Inflammatory macrophage treated with lipopolysaccharide for 4 hours (primary cell): ENCODE data around the gene CREB5.

Experiments used
- DNase-seq: peaks from one replicate; pipeline ENCODE4 v3.0.0-alpha.2; 2020

CREB5 gene

DNA sequence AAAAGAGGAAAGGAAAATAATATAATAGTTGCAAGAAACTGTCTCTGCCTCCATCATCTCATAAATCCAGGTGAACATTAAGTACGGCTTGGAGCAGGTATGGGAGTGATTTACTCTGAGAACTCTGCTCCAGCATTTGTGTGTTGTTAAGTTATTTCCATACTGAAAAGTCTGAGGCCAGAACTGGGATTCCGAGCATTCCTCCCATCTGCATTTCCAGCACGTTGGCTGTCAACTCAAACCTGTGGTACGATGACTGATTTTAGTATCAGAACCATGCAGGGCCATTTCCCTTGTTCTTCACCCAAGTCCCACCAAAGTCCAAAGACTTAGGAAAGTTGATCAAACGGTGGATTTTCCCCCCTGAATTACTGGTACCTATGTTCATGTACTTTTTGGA, 104.9 kb downstream of the CREB5 start:
- DNase-seq: no peak

DNA sequence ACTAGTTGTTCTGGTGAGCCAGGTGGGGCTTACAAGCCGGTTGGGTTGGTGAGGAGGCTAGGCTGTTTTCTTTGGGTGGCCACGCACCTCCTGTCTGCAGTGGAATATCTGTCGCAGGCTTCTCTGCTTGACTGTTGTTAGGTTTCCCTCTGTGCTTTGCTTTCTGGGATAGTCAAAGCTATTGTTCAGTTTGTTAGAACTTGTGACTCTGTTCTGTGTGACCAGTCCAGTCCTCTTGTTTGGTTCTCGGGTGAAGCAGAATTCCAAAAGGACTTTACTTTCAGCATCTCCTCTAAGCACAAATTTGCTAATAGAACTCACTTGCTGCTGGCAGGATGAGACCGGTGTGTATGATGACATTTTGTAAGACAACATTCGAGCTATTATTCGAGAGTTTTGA, 105.3 kb downstream of the CREB5 start:
- no peak for DNase-seq

DNA sequence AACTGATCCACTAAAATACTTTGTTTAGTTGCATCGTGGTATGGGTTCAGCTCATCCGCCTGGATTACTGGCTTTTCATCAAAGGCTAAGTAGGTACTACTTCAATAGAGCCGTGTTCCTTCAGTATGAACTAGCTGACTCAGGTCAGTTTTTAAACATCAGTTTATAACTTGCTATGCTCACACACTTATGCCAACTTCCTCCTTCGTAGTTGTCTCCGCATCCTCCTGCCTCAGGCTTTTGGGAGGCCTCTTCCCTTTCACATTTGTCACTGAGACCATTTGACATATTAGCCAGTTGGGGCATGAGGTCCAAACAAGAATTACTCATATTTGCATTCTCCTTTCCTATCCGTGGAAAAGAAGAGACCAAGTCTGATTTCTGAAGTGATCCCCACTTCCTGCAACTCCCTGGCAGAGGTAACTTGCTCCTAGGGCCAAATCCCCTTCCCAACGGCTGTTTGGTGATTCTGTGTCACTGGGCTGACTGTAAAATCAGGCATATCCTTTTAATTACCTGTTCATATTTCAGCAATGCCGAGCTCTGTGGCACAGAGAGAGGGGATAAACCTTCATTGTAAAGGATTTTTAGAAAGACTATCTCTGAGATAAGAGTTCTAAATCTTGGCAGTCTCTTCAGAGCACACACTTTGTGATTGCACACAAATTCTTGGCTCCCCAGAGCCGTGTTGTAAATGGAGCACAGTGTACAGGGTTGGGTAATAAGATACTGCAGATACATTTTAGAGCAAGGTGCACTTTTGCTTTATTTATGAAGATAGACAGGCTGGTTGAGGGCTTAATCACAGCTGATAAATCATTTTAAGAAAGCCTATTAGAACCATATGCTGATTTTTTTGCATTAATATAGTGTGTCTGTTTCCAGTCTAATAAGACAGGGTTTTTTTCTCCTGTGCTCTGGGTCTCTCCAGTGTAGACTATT, 108.0 kb downstream of the CREB5 start:
- peak; percentile 49 for DNase-seq

DNA sequence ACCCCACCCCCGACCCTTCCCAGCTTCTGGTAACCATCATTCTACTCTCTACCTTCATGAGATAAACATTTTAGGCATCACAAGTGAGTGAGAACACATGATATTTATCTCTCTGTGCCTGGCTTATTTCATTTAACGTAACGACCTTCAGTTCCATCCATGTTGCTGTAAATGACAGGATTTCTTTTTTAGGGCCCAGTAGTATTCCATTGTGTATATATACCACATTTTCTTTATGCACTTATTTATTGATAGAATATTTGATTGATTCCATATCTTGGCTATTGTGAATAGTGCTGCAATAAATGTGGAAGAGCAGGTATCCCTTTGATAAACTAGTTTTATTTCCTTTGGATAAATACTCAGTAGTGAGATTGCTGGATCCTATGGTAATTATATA, 112.7 kb downstream of the CREB5 start:
- DNase-seq: no peak

DNA sequence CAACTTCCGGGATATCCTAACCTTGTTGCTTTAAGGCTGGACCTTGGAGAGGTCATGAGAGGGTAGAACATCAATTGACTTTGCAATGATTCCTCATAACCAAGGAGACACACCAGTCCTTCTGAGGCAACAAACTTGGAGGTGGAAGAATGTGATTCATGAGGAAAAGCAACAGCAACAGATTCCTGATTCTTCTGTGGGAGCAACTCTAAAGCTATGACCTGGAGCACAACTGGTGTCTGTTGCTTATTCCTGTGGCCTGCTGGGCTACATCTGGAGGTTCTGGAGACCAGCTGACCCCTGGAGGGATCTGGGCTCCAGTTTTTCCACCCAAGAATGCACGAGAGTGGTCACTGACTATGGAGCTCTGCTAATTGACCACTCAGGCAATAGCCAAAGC, 116.6 kb downstream of the CREB5 start:
- DNase-seq: no peak

DNA sequence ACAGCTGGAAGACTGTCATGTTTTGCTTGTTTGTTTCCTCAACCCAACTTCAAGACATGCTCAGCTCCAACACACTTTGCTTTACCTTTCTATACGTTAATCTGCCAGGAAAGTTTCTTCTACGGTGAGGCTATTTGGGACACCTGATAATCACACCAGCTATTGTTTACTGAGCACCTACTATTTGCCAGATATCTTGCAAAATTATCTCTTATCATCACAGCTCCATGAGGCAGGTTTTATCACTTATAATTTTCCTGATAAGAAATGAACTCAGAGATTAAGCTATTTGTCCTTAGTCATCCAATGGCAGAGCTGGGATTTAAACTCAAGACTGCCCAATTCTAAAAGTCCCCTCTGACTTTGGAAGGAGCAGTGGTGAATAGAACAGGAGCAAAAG, 117.4 kb downstream of the CREB5 start:
- DNase-seq: no peak

DNA sequence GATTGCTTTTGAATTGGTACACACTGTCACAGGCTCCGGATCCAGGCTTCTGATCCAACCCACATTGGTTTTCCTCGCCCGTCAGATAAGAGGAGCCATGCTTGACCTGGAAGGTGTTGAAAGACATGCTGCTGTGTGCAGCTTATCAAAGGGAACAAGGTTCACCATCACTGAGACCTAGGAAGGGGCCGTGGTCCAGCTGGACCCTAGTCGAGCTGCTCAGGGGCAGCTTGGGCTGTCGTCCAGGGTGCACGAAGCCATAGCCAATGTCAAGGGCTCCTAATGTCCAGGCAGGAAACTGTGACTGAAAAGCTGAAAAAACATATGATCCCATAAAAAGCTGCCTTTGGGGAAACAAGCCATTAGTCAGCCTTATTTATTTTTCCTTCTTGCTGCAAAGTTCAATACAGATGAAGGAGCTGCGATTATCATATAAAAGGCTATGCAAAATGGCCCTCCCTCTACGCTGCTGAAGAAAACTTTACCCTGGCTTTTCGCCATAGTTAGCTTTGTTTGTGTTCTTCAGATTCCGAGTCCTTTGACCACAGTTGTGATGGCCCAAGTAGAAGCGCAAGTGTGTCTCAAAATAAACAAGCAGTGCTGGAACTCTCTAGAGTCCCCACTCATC, 118.0 kb downstream of the CREB5 start:
- DNase-seq: no peak

DNA sequence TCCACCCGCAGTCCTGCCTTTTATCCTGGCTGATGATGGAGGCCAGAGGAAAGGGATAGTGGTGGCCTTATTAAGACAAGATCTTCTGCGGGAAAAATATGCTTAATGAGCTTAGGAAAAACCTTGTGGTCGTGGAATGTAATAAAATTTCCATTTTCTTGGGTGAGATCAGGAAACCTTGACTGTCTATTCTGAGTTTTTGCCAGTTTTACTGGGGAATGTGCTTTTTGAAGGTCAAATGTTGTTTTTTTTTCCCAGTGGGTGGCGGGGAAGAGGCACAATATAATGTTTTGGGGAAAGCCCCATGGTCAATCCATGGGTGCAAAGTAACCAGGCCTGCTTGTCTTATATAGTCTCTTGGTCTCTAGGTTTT, 118.5 kb downstream of the CREB5 start:
- DNase-seq: no peak

DNA sequence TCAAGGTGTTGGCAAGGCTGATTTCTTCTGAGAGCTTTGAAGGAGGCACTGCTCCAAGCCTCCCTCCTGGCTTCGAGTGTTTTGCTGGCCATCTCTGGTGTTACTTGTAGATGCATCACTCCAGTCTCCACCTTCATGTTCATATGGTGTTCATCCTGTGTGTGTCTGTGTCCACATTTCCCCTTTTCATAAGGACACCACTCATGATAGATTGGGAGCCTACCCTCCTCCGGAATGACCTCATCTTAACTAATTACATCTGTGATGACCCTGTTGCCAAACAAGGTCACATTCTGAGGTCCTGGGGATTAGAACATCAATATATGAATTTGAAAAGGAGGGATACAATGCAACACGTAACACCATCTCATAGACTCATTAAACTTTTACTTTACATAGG, 119.0 kb downstream of the CREB5 start:
- DNase-seq: peak; percentile 54

DNA sequence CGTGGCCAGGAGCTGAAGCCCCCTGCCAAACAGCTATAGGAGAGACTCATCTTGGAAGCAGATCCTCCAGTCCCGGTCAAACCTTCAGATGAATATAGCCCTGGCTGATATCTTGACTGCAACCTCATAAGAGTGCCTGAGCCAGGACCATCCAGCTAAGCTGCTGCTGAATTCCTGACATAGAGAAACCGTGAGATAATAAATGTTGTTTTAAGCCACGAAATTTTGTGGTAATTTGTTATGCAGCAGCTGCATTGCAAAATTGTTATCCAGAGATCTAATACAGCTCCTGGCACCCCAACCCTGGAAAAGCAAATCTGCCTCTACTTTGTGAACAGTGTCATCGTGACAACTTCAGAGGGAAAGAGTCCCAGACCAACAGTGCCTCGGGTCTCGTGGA, 119.9 kb downstream of the CREB5 start:
- DNase-seq: no peak

DNA sequence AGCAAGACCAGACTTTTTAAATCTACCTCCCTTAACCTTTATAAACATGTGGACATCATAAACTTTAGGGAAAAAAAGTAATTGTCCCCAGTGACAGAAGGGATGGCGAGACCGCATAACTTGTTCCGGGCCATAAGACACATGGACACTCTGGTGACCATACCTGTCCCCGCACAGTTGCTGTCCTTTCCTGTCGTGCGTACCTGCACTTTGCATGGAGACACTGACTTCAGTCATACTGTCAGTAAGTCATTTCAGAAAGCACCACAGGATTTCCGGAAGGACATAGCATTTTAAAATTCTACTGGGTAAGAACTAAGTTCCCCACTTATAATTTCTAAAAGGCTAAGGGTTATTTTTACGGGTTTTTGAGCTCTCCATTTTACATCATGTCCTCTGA, 120.9 kb downstream of the CREB5 start:
- DNase-seq: no peak

DNA sequence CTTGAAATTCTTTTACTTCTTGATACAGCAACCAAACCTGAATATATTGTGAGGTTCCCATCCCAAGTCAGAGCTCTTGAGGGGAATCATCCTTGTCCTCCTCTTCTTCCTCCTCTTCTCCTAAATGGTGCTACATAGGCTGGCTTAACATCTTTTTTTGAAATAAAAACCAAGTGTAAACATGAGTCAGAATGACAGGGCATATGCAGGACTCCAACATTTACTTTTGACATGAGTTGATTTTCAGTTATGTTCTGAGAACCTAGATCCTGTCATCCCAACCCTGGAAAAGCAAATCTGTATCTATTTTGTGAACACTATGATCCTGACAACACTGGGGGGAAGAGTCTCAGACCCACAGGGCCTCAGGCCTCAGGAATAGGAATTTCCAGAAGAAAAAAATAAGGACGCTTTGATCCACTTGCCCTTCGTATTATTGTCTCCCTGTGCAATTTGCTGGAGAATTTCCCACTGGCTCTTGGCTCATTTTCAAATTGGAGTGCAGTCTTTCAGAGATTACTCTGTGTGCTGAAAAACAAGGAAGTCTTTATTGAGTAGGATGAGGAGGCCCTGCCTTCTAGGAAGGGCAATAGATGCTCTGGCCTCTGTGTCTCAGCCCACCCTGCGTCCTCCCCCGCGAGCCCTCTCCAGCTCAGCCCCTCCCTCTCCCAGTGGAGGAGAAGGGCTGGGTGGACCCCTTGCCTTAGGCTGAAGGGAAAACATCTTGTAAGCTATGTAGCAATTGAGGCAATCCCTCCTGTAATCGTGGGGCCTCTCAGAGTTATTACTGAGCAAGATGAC, 121.6 kb downstream of the CREB5 start:
- DNase-seq: peak; percentile 16

DNA sequence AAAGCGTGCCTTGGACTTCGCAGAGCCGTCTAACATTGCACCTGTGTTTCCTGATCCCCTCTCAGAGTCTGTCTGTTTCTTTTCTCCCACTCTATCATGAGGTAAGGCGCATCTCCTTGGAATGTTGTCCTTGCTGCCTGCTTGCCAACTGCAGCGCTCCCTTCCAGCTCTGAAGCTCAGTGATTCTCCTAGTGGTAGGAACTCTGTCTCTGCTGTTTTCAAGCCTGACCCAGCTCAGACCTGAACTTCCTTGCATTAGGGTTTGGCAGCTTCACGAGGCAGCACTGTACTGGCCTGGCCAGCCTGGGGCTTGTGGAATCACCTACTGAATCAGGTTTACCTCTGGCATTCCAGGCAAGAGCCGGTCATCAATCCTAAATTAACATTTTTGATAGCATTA, 123.9 kb downstream of the CREB5 start:
- DNase-seq: no peak

DNA sequence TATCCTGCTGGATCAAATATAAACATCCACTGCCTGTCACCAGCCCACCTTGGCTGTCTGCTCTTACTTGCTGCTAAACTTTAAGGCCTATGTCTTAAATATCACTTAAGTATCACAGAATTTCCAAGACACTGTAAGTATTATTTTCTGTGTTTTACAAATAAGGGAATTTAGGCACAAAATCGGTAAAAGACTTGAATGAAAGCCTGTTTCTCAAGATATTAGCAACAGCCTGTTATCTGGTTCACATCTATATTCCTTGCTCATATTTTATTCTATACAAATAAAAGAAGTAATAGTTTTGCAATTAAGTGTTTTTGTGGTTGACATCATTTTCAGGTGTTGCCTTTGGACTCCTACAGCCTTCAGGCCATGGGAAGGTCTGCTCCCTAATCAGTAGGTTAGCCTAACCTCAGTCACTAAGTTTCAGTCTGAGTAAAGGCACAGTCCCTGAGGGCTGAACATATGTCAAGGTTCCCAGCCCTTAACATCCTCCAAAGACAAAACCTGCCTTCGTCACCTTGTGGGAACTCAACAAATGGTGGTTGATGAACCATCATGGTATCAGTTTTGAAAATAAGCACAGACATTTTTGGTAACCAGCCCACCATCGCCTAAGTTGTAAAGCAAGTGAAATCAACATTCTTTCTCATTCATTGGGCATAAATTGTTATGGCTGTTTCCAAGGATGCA, 127.1 kb downstream of the CREB5 start:
- no peak for DNase-seq

DNA sequence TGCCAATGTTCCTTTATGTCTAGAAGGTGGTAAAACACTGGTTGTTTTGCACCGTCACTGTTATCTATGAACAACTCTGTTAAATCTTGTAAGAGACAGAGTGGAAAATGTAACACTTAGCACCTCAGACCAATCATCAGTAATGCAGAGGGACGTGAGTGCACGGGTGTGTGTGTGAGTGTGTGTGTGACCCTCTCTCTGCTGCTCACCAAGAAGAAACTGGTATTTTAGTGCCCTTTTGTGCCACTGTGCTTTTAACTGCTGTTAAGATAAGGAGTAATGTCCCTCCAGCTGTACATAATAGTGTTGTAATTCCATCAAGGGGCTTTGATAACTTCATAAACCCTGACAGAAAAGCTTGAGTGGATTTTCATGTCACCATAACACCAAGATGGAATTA, 130.1 kb downstream of the CREB5 start:
- DNase-seq: no peak

DNA sequence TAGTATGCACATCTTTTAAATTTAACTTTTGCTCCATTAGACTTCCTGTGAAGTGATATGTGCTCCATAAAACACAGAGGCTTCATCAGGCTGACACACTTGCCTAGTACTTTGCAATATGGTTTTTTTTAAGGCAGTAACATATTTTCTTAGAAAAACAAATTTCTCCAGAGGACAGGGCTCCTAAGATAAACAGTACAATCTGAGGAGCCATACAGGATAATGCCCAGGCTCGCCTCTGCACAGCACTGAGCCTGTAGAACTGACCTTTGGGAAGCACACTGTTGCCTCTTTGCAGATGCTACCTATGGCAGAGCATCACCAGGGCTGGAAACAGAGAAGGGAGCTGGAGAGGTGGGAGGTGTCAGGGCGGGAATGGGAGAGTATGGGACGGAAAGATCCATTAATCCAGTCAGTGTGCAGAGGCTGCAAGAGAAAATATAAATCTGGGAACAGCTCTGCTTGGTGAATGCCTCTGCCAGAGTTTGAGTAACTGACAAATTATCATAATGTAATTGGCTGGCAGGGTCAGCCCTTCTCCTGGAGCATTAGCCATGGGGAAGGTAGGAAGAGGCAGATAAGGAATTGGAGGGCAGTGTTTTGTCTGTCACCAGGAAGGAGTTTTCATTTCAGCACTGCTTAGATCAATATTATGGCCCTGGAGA, 132.3 kb downstream of the CREB5 start:
- DNase-seq: no peak

DNA sequence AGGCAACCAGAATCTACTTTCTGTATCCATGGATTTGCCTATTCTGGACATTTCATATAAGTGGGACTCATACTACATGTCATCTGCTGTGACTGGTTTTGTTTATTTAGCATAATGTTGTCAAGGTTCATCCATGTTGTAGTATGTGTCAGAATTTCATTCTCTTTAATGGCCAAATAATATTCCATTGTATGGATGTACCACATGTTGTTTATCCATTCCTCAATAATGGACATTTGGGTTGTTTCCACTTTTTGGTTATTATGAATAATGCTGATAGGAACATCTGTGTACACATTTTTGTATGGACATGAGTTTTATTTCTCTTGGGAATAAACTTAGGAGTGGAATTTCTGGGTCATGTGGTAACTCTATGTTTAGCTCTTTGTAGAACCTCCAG, 133.7 kb downstream of the CREB5 start:
- DNase-seq: no peak

DNA sequence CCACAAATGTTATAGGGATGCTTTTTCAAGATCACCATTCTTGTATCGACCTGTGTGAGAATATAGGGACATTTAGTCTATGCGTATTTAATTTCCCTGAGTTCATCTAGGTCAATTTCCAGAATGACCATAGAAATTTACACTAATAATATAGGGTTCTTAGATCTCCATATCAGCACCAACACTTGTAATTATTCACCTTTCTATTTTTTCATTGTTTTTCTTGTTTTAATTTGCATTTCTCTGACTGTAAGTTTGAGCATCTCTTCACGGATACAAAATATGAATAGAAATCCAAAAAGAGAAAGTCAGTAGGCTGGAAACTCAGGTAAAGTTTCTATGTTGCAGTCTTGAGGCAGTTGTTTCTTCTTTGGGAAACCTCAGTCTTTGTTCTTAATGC, 134.8 kb downstream of the CREB5 start:
- DNase-seq: no peak

DNA sequence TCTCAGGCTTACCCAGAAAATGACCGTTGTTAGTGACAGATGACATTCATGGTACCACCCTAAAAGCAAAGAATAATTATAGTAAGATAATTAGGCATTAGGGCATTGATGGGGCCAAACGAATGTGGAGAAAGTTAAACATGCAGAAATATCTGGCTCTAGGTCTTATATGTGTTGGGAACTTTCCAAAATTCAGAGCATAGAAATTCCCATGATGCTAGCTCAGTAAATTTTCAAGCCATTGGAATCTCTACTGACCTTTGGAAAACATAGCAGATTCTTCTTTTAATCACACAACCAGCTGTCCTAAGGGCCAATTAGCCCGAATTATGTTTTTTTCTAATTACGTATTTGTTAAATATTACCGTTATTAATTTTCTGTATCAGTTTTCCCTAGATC, 136.1 kb downstream of the CREB5 start:
- no peak for DNase-seq

DNA sequence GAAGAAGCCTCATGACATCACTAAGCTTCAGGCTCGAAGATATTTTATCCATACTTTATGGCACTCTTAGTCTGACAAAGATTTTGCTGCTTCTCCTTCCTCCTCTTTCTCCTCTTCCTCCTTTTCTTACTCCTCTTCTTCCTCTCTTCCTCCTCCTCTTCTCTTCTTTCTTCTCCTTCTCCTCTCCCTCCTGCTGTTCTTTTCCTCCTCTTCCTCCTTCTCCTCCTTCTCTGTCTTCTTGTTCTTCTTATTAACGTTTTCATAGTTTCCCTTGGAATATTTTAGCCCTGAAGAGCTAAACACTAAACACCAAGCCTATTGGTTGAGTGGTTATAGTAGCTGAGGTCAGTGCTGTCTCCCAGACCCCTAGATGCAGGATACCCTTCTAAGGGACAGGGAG, 137.7 kb downstream of the CREB5 start:
- DNase-seq: no peak

DNA sequence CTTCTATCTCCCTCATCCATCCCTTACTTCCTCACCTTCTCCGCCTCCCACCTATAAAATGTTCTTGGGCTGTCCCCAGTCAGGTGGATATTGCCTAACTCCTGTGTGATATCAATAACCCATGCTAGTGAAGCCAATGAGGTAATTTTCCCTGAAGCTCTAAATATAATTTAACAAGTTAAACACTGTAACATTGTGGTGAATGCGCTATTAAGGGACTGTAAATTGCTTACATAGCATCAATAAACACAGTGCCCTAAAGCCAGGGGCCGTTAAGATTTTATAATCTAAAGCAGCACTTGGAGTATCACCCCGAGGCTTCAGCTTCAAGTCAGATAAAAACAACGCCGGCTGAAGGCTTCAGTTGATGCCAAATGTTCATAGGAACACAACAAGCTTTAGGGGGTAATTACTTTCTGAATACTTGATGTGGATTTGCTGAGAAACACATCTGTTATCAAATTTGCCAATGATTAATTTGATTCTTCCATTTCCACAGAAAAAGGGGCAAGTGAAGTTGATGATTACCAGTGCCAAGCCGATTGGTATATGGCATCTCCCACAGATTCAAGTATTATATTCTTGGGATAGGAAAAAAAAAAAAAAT, 138.4 kb downstream of the CREB5 start:
- DNase-seq: no peak

DNA sequence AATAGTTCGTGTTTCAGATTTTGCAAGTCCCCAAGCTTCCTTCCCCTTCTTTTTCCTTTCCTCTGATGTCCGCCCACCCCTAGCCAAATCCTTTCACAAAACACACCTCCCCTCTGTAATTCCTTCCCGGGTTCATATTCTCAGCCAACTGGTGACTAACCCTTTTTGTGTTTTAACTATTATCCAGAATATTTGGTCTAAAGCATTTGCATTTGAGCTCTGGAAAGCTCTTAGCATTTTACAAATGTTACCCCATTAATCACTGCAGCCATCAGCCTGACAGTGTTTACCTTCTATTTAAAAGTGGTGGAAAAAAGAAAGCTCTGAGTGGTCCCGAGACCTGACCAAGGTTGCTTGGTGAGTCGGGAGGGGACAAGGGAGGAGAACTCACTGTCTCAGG, 139.0 kb downstream of the CREB5 start:
- DNase-seq: peak; percentile 24
